Natural killer cell (primary cell): ENCODE results near the gene FCGR1A. TPM values are rescaled to one million over a fixed set of nuclear protein-coding genes. Genes with fewer than 3 reads are reported as not detected.
"Not testable (repeated sequence)": the region's sequence is repeated elsewhere in the genome, so short reads cannot be mapped to it uniquely, and the experiment has no call there.

Experiments used
- ATAC-seq, 3 donors: fragments of 150-1000 bp in 2 of 3; fragments of 200-7000 bp in 1 of 3; cut with Tn5 transposase; 1 replicate in 1 of 3; 2 replicates in 2 of 3; pipeline ENCODE4 v1.10.0; 2021; ENCODE audit warnings: mild to moderate bottlenecking in 2 of 3, moderate library complexity in 2 of 3
- DNase-seq, 2 donors: peaks; one replicate each; pipeline versions ENCODE4 v3.0.0 to v3.0.0-alpha.2; 2013 to 2021; ENCODE audit warnings: mixed read lengths in 1 of 2
- H3K27ac ChIP-seq: one replicate; pipeline ENCODE4 v1.5.1; 2013; ENCODE audit warnings: mild to moderate bottlenecking, low read length
- H3K27me3 ChIP-seq: one replicate; pipeline ENCODE4 v1.6.1; 2013; ENCODE audit warnings: low read length; ENCODE audit not compliant: control insufficient read depth, insufficient read depth
- H3K36me3 ChIP-seq: one replicate; pipeline ENCODE4 v1.6.1; 2013; ENCODE audit warnings: low read length; ENCODE audit not compliant: control insufficient read depth, insufficient read depth
- H3K4me1 ChIP-seq: one replicate; pipeline ENCODE4 v1.6.1; 2013; ENCODE audit warnings: low read length; ENCODE audit not compliant: control insufficient read depth, insufficient read depth
- H3K4me3 ChIP-seq: one replicate; pipeline ENCODE4 v1.5.1; 2013; ENCODE audit warnings: low read length
- H3K9me3 ChIP-seq: one replicate; pipeline ENCODE4 v1.6.1; 2013; ENCODE audit warnings: low read length; ENCODE audit not compliant: control insufficient read depth, insufficient read depth
- H3K27ac Mint-ChIP-seq, 2 donors: one replicate each; pipeline ENCODE4 v1.8.0; 2022; ENCODE audit warnings: mild to moderate bottlenecking in 2 of 2, mixed read lengths in 2 of 2, moderate library complexity in 1 of 2
- H3K27me3 Mint-ChIP-seq, 2 donors: one replicate each; pipeline ENCODE4 v1.8.0; 2022; ENCODE audit warnings: low read depth in 2 of 2, mixed read lengths in 2 of 2
- H3K36me3 Mint-ChIP-seq: one replicate; pipeline ENCODE4 v1.8.0; 2022; ENCODE audit warnings: mixed read lengths
- H3K4me1 Mint-ChIP-seq, 2 donors: one replicate each; pipeline ENCODE4 v1.8.0; 2022; ENCODE audit warnings: mixed read lengths in 2 of 2
- H3K4me3 Mint-ChIP-seq: one replicate; pipeline ENCODE4 v1.8.0; 2022; ENCODE audit warnings: mild to moderate bottlenecking, moderate library complexity, mixed read lengths
- H3K9me3 Mint-ChIP-seq, 2 donors: one replicate each; pipeline ENCODE4 v1.8.0; 2022; ENCODE audit warnings: mixed read lengths in 2 of 2
- whole genome bisulfite sequencing: methylation state at CpG from one replicate; pipeline ENCODE4 v1.1.7; 2013; ENCODE audit warnings: missing lambda C conversion rate; ENCODE audit not compliant: insufficient coverage; 5-methylcytosine and 5-hydroxymethylcytosine counted together
- intact Hi-C: fragments of 100-400 bp; cut with micrococcal nuclease; formaldehyde crosslinking; loops from one replicate; pipeline ENCODE4 v1.14.2; 2022
- total RNA-seq, 4 donors: library from RNA; stranded (reverse); fragments of 120-200 nt in 1 of 4; gene quantifications; one replicate each; pipeline versions ENCODE4 v1.2.3 to v1.2.4, GENCODE V29; 2013 to 2022

FCGR1A gene
- total RNA-seq, 3 donors from 2014 or later (not counting 1 experiment from before 2014, with no cell fraction given) = 0.48 to 0.77 TPM; not detected in 1

DNA sequence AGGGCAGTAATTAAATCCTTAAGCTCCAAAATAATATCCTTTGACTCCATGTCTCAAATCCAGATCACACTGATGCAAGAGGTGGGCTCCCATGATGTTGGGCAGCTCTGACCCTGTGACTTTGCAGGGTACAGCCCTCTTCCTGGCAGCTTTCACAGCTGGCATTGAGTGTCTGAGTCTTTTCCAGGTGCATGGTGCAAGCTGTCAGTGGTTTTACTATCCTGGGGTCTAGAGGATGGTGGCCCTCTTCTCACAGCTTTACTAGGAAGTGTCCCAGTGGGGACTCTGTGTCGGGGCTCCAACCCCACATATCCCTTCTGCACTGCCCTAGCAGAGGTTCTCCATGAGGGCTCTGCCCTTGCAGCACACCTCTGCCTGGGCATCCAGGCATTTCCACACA, 16.3 kb upstream of the FCGR1A start:
- intact Hi-C loops, H3K4me1 Mint-ChIP-seq: not testable (repeated sequence)

DNA sequence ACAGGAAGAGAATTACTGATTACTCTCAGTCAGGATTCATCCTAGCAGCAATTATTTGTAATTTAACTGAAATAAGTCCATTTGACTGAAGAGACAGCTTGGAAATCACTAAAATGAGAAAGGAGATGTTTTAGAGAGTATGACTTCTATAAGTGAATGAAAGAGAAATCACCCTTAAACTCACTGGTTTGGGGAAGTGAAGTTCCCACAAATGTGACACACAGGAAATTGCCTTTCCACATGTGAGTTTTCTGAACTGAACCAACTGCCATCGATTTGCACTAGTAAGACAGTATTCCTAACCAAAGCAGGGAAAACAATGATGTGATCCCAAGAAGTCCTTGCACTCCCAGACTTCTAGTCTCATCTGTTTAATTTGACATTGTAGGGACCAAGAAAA, 13.3 kb upstream of the FCGR1A start:
- H3K9me3 Mint-ChIP-seq, H3K4me1 ChIP-seq, H3K4me3 ChIP-seq, H3K27me3 ChIP-seq, H3K4me3 Mint-ChIP-seq, intact Hi-C loops, H3K9me3 ChIP-seq, H3K4me1 Mint-ChIP-seq, H3K27ac Mint-ChIP-seq, H3K27ac ChIP-seq, H3K36me3 Mint-ChIP-seq, DNase-seq, H3K36me3 ChIP-seq, H3K27me3 Mint-ChIP-seq, ATAC-seq: not testable (repeated sequence)
- no CpG with 5 or more reads among the region's 1 CpG for WGBS

More for the DNA sequence above, 16.3 kb upstream of the FCGR1A start:
- not testable (repeated sequence) for H3K4me3 Mint-ChIP-seq, H3K9me3 Mint-ChIP-seq, H3K27me3 Mint-ChIP-seq, H3K27me3 ChIP-seq, DNase-seq, H3K4me3 ChIP-seq, H3K9me3 ChIP-seq, H3K27ac Mint-ChIP-seq, H3K36me3 Mint-ChIP-seq, H3K36me3 ChIP-seq, H3K27ac ChIP-seq, H3K4me1 ChIP-seq, ATAC-seq
- WGBS = no CpG with 5 or more reads among the region's 1 CpG

- H3K27ac ChIP-seq, H3K4me3 ChIP-seq, H3K9me3 ChIP-seq, H3K27me3 ChIP-seq, H3K4me1 ChIP-seq, H3K27ac Mint-ChIP-seq, H3K27me3 Mint-ChIP-seq, intact Hi-C loops, DNase-seq, H3K9me3 Mint-ChIP-seq, H3K36me3 ChIP-seq, ATAC-seq, H3K36me3 Mint-ChIP-seq, H3K4me3 Mint-ChIP-seq, H3K4me1 Mint-ChIP-seq: not testable (repeated sequence)
- WGBS = no CpG with 5 or more reads among the region's 4 CpGs
These were observed 11.8 kb upstream of the FCGR1A start for GRCh38 chr1:149770661-149771060.

GRCh38 chr1:149771653-149772425, 10.7 kb upstream of the FCGR1A start:
- H3K27me3 ChIP-seq, H3K4me1 ChIP-seq, H3K9me3 Mint-ChIP-seq, H3K27me3 Mint-ChIP-seq, intact Hi-C loops, H3K36me3 Mint-ChIP-seq, H3K27ac Mint-ChIP-seq, DNase-seq, H3K27ac ChIP-seq, H3K4me3 ChIP-seq, H3K4me3 Mint-ChIP-seq, H3K9me3 ChIP-seq, H3K36me3 ChIP-seq, H3K4me1 Mint-ChIP-seq: not testable (repeated sequence)
- no CpG with 5 or more reads among the region's 4 CpGs for WGBS
- peak in 1 of 3 donors; percentile 41 for ATAC-seq

DNA sequence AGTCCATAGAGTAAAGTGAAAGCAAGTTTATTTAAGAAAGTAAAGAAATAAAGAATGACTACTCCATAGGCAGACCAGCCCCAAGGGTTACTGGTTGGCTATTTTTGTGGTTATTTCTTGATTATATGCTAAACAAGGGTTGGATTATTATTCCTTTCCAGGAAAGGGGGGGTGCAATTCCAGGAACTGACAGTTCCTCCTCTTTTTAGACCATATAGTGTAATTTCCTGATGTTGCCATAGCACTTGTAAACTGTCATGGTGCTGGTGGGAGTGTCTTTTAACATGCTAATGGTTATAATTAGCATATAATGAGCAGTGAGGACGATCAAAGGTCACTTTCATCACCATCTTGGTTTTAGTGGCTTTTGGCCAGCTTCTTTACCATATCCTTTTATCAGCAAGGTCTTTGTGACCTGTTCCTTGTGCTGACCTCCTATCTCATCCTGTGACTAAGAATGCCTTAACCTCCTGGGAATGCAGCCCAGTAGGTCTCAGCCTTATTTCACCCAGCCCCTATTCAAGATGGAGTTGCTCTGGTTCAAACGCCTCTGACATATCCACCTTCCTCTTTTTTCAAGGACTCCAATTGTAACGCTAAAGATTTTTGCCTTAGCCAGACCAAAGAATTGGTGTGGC, 6.9 kb upstream of the FCGR1A start:
- H3K27ac ChIP-seq, H3K9me3 ChIP-seq, ATAC-seq, H3K36me3 Mint-ChIP-seq, H3K9me3 Mint-ChIP-seq, H3K27ac Mint-ChIP-seq, H3K4me3 ChIP-seq, H3K4me1 Mint-ChIP-seq, H3K27me3 ChIP-seq, intact Hi-C loops, H3K4me3 Mint-ChIP-seq, H3K36me3 ChIP-seq, H3K27me3 Mint-ChIP-seq, H3K4me1 ChIP-seq, DNase-seq: not testable (repeated sequence)
- no CpG with 5 or more reads among the region's 3 CpGs for WGBS

DNA sequence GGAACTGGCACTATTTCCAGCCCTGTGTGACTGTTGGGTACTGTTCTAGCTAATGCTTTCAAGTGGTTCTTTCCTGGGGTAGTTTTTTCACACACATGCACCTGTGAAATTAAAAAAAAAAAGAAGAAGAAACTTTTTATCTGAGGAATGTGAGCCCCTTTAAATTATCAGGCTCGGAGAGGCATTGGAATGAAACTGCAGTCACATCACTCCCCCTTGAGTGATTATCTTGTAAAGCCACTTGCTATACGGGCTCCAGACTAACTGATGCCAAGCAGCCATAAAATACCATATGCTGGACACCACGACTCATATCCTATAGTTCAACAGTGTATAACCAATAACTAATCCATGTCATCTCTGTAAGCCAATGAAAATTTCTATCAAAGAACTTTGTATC, 5.4 kb upstream of the FCGR1A start:
- H3K27ac Mint-ChIP-seq, H3K36me3 ChIP-seq, H3K27ac ChIP-seq, H3K27me3 ChIP-seq, ATAC-seq, H3K4me1 ChIP-seq, H3K4me3 ChIP-seq, H3K9me3 Mint-ChIP-seq, H3K27me3 Mint-ChIP-seq, H3K36me3 Mint-ChIP-seq, H3K9me3 ChIP-seq, DNase-seq, H3K4me3 Mint-ChIP-seq, intact Hi-C loops: not testable (repeated sequence)
- H3K4me1 Mint-ChIP-seq = peaks cover 10% of the 10 kb centered on the region in 2 donors
- no CpG with 5 or more reads among the region's 3 CpGs for WGBS

DNA sequence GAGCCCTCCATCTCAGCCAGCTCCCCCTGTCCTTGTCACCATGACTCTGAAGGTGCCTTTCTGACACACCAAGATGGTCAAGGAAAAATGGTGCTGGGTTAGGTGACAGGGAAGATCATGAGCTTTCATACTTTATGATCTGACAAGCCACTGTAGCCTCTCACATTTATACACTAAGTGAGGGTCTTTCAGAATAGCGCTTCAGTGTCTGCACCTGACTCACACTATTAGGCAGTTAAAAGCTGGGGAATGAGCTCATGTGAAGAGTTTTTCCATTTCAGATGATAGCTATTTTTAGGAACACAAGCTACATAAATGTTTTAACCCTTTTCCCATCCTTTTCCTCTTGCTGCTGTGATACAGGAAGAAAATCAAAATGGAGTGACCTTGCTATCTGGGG, 4.2 kb upstream of the FCGR1A start:
- H3K27ac ChIP-seq, ATAC-seq, H3K27ac Mint-ChIP-seq, DNase-seq, H3K9me3 Mint-ChIP-seq, H3K36me3 ChIP-seq, intact Hi-C loops, H3K4me3 ChIP-seq, H3K36me3 Mint-ChIP-seq, H3K4me1 ChIP-seq, H3K4me3 Mint-ChIP-seq, H3K9me3 ChIP-seq, H3K27me3 ChIP-seq, H3K27me3 Mint-ChIP-seq: not testable (repeated sequence)
- peaks cover 10% of the 10 kb centered on the region in 2 donors for H3K4me1 Mint-ChIP-seq
- no CpG with 5 or more reads among the region's 1 CpG for WGBS
